Vagina (tissue), 2 donors: ENCODE measurements around the gene ZNF487. TPM values are rescaled to one million over a fixed set of nuclear protein-coding genes. Genes with fewer than 3 reads are reported as not detected.

Experiments
- DNase-seq, 2 donors: peaks; one replicate each; pipeline ENCODE4 v3.0.0-alpha.2; 2017; ENCODE audit errors: extremely low spot score in 2 of 2
- H3K27ac ChIP-seq: fragments of 200-600 bp; sonication (generic); one replicate; pipeline ENCODE4 v1.5.1; 2019
- H3K27me3 ChIP-seq: fragments of 200-600 bp; sonication (generic); one replicate; pipeline ENCODE4 v1.5.1; 2019
- H3K36me3 ChIP-seq, 2 donors: fragments of 200-600 bp; sonication (generic); one replicate each; pipeline ENCODE4 v1.5.1; 2017 to 2019
- H3K4me1 ChIP-seq: fragments of 200-600 bp; sonication (generic); one replicate; pipeline ENCODE4 v1.5.1; 2019
- H3K4me3 ChIP-seq, 2 donors: fragments of 200-600 bp; sonication (generic); 1 replicate in 1 of 2; 2 replicates in 1 of 2; pipeline ENCODE4 v1.5.1; 2016 to 2019
- H3K9me3 ChIP-seq: fragments of 200-600 bp; sonication (generic); one replicate; pipeline ENCODE4 v1.5.1; 2019
- CTCF ChIP-seq, 3 experiments: fragments of 450-650 bp in 2 of 3; fragments of 200-600 bp in 1 of 3; sonication (generic) in 1 of 3; IDR thresholded peaks; one replicate each; pipeline ENCODE4 v1.5.1; 2017 to 2019; ENCODE audit warnings: antibody characterized with exemption in 3 of 3, mild to moderate bottlenecking in 2 of 3, moderate library complexity in 2 of 3
- POLR2A ChIP-seq, 2 donors: fragments of 450-650 bp; IDR thresholded peaks; one replicate each; pipeline ENCODE4 v1.6.1; 2017; ENCODE audit warnings: antibody characterized with exemption in 2 of 2, mild to moderate bottlenecking in 2 of 2, moderate library complexity in 2 of 2
- POLR2AphosphoS5 ChIP-seq, 2 donors: sonication (generic); formaldehyde crosslinking; IDR thresholded peaks; one replicate each; pipeline ENCODE4 v1.9.0; 2017; ENCODE audit warnings: antibody characterized with exemption in 2 of 2, mild to moderate bottlenecking in 2 of 2, low read depth in 1 of 2; ENCODE audit not compliant: insufficient read depth in 1 of 2
- intact Hi-C: fragments of 100-400 bp; cut with DNase I; formaldehyde crosslinking; loops from one replicate; pipeline ENCODE4 v1.15.1; 2023
- total RNA-seq: library from RNA; depleted of rRNA; stranded (reverse); fragments of >200 nt; gene quantifications from one replicate; pipeline ENCODE4 v1.2.3, GENCODE V29; 2016

ZNF487 gene
- total RNA-seq, 1 donor from 2014 or later: 4.2 TPM

- intact Hi-C loops: no loop called here
Measured at GRCh38 chr10:43408710-43409384, 28.1 kb upstream of the ZNF487 start, which contains the start of gene HNRNPF. HNRNPF (minus strand) TSS chr10:43409186; CDS start chr10:43387884, 21,302 bp downstream.

GRCh38 chr10:43409385-43410109 lies 27.4 kb upstream of the ZNF487 start:
- H3K4me3 ChIP-seq: peak overlapping the region; percentile 62 to 93
- H3K27me3 ChIP-seq: no peaks in the 10 kb centered on the region
- H3K9me3 ChIP-seq: no peaks in the 10 kb centered on the region
- no peak for DNase-seq
- H3K27ac ChIP-seq: peak overlapping the region; percentile 88
- peaks cover 22% of the 10 kb centered on the region for H3K4me1 ChIP-seq
- TF ChIP-seq CTCF (IDR thresholded peaks at IDR 0.05) (no peak), POLR2A (IDR thresholded peaks at IDR 0.05) (no peak), POLR2AphosphoS5 (IDR thresholded peaks at IDR 0.05; ENCODE audit: insufficient read depth in 1 of 2, low read depth in 1 of 2) (no peak)
- H3K36me3 ChIP-seq: no peaks in the 10 kb centered on the region
- intact Hi-C loops: no loop called here

More at GRCh38 chr10:43408710-43409384, 28.1 kb upstream of the ZNF487 start, which contains the start of gene HNRNPF:
- no peaks in the 10 kb centered on the region for H3K9me3 ChIP-seq
- DNase-seq: peak in 1 of 2 donors; percentile 98
- no peaks in the 10 kb centered on the region for H3K36me3 ChIP-seq
- no peaks in the 10 kb centered on the region for H3K27me3 ChIP-seq
- no peak for TF ChIP-seq CTCF (IDR thresholded peaks at IDR 0.05)
- peak; percentile 68 to 99 for TF ChIP-seq POLR2AphosphoS5 (IDR thresholded peaks at IDR 0.05; ENCODE audit: insufficient read depth in 1 of 2, low read depth in 1 of 2)
- peak; percentile 66 to 97 for TF ChIP-seq POLR2A (IDR thresholded peaks at IDR 0.05)
- peak within 1 kb of the TSS; percentile 62 to 93 for H3K4me3 ChIP-seq
- H3K27ac ChIP-seq: peak within 1 kb of the TSS; percentile 88
- H3K4me1 ChIP-seq: peaks cover 29% of the 10 kb centered on the region

- peaks cover 14% of the 10 kb centered on the region for H3K4me1 ChIP-seq
- no peak for DNase-seq
- H3K9me3 ChIP-seq: no peaks in the 10 kb centered on the region
- peak overlapping the region; percentile 88 for H3K27ac ChIP-seq
- TF ChIP-seq POLR2A (IDR thresholded peaks at IDR 0.05): no peak
- no peak for TF ChIP-seq CTCF (IDR thresholded peaks at IDR 0.05)
- no peak for TF ChIP-seq POLR2AphosphoS5 (IDR thresholded peaks at IDR 0.05; ENCODE audit: insufficient read depth in 1 of 2, low read depth in 1 of 2)
- no peaks in the 10 kb centered on the region for H3K27me3 ChIP-seq
- intact Hi-C loops: no loop called here
- no peaks in the 10 kb centered on the region for H3K36me3 ChIP-seq
- no peak overlapping the region for H3K4me3 ChIP-seq
Measured at GRCh38 chr10:43410345-43410744, 26.6 kb upstream of the ZNF487 start.

- DNase-seq: no peak
- Histone ChIP-seq H3K36me3 (no peaks in the 10 kb centered on the region), H3K4me1 (peaks cover 2% of the 10 kb centered on the region), H3K4me3 (no peak overlapping the region), H3K27ac (no peak overlapping the region), H3K9me3 (no peaks in the 10 kb centered on the region), H3K27me3 (no peaks in the 10 kb centered on the region)
- TF ChIP-seq POLR2AphosphoS5 (IDR thresholded peaks at IDR 0.05; ENCODE audit: insufficient read depth in 1 of 2, low read depth in 1 of 2) (no peak), POLR2A (IDR thresholded peaks at IDR 0.05) (no peak), CTCF (IDR thresholded peaks at IDR 0.05) (no peak)
- intact Hi-C loops: no loop called here
Measured at GRCh38 chr10:43411536-43411935, 25.4 kb upstream of the ZNF487 start.
